Left lung (tissue), 10 donors: ENCODE measurements around the gene CAMSAP1. TPM values are rescaled to one million over a fixed set of nuclear protein-coding genes. Genes with fewer than 3 reads are reported as not detected.

ENCODE experiments used
- ATAC-seq: fragments of 200-7000 bp; cut with Tn5 transposase; one replicate; pipeline ENCODE4 v1.9.1; 2020; ENCODE audit warnings: moderate library complexity
- DNase-seq, 4 donors: peaks; one replicate each; pipeline ENCODE4 v3.0.0-alpha.2; 2013 to 2020
- H3K27ac ChIP-seq, 2 donors: fragments of 200-600 bp; sonication (generic) in 1 of 2; one replicate each; pipeline versions ENCODE4 v1.5.0 to v1.8.0; 2020 to 2021
- H3K27me3 ChIP-seq, 2 donors: fragments of 200-600 bp; sonication (generic) in 1 of 2; one replicate each; pipeline versions ENCODE4 v1.5.0 to v1.8.0; 2020 to 2021
- H3K36me3 ChIP-seq, 2 donors: fragments of 200-600 bp; sonication (generic) in 1 of 2; one replicate each; pipeline versions ENCODE4 v1.5.0 to v1.8.0; 2020 to 2021
- H3K4me1 ChIP-seq, 2 donors: fragments of 200-600 bp; one replicate each; pipeline ENCODE4 v1.8.0; 2021
- H3K4me3 ChIP-seq, 2 donors: fragments of 200-600 bp; sonication (generic) in 1 of 2; one replicate each; pipeline versions ENCODE4 v1.5.0 to v1.8.0; 2020 to 2021; ENCODE audit warnings: mild to moderate bottlenecking in 1 of 2
- H3K9me3 ChIP-seq, 2 donors: fragments of 200-600 bp; sonication (generic) in 1 of 2; one replicate each; pipeline versions ENCODE4 v1.5.0 to v1.8.0; 2020 to 2021
- intact Hi-C, 2 donors: fragments of 100-400 bp; cut with DNase I; formaldehyde crosslinking; loops; one replicate each; pipeline versions ENCODE4 v1.11.2 to v1.14.2; 2022
- polyA plus RNA-seq, 6 donors: library from polyadenylated mRNA; unstranded; fragments of 120-200 nt; gene quantifications; one replicate each; pipeline ENCODE4 v1.2.1, GENCODE V29; 2013; ENCODE audit not compliant: insufficient read length in 6 of 6
- total RNA-seq, 2 donors: library from RNA; stranded (reverse); fragmentation: NEBNext Ultra II Directional; extraction: Animal tissue kit (Norgen Biotek cat#: 25700); gene quantifications; one replicate each; pipeline ENCODE4 v1.2.1, GENCODE V29; 2021
- TF ChIP-seq, protein P1 (sequence below), 2 donors: fragments of 200-600 bp; sonication (generic) in 1 of 2; IDR thresholded peaks; one replicate each; pipeline versions ENCODE4 v1.5.0 to v1.8.0; 2021; ENCODE audit warnings: antibody characterized with exemption in 2 of 2
- donor health status: DM: no; HTN: yes; CAD: no.
- donor health status: DM: no; HTN: no; CAD: no.

The CAMSAP1 gene
- total and polyA plus RNA-seq, 8 donors = 20.4 to 27.0 (median 24.0) TPM

DNA sequence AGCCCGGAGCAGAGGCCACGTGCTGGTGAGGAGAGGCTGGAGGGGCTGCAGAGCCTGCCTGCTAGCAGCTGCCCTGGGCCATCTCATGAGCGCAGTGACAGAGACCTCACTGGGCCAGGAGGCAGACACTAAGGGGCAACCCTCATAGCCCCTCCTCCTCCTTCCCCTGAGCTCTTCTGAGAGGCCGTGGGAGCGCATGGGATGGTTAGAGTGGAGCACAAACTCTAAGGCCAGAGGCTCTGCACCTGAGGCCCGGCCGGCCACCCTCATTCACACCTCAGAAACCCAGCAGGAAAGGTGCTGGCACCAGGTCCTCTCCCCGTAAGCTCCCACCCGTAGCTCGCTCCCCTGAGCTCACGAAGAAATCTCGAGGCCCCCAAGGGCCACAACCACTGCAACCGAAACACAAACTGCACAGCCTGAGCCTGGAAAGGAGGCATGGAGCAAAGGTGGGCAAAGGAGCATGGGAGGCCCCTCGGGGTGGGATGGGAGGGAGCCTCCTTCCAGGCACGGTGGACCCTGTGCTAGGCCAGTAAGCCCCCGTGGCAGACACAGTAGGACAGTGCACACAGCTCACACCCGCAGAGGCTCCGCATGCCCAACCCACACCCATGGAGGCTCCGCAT lies 17.7 kb downstream of the CAMSAP1 start:
- intact Hi-C loops = no loop called here
- TF ChIP-seq, protein P1, sequence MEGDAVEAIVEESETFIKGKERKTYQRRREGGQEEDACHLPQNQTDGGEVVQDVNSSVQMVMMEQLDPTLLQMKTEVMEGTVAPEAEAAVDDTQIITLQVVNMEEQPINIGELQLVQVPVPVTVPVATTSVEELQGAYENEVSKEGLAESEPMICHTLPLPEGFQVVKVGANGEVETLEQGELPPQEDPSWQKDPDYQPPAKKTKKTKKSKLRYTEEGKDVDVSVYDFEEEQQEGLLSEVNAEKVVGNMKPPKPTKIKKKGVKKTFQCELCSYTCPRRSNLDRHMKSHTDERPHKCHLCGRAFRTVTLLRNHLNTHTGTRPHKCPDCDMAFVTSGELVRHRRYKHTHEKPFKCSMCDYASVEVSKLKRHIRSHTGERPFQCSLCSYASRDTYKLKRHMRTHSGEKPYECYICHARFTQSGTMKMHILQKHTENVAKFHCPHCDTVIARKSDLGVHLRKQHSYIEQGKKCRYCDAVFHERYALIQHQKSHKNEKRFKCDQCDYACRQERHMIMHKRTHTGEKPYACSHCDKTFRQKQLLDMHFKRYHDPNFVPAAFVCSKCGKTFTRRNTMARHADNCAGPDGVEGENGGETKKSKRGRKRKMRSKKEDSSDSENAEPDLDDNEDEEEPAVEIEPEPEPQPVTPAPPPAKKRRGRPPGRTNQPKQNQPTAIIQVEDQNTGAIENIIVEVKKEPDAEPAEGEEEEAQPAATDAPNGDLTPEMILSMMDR (IDR thresholded peaks at IDR 0.05) = no peak
- H3K4me1 ChIP-seq = peaks cover 12 to 61% of the 10 kb centered on the region in 2 donors
- DNase-seq (no peak), ATAC-seq (no peak)
- no peaks in the 10 kb centered on the region for H3K36me3 ChIP-seq
- H3K9me3 ChIP-seq = no peaks in the 10 kb centered on the region
- no peak overlapping the region for H3K4me3 ChIP-seq
- no peaks in the 10 kb centered on the region for H3K27me3 ChIP-seq
- H3K27ac ChIP-seq = no peak overlapping the region

DNA sequence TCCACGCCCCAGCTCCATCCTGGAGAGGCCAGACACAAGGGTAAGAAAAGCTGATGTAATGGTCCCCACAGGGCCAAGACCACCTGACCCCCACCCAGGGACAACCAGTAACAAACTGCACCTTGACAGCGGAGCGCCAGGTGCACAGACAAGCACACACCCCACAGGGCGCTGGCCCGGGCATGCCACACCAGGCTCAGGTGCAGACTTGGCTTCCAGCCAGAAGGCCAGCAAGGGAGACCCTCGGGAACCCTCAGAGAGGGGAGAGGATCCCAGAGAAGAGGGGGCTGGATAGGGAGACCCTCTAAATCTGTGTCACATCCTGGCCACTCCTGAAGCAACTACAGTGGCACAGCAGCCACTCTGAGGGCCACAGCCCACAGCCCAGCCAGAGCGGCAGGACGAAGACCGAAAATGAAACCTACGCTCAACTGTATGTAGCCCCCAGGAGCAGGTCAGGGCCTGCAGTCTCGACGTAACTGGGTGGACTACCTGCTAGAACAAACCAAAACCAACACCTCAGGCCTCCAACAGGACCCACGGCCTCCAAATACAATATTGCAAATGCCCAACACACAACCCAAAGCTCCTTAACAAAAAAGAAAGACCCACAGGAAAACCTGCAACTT lies 18.5 kb downstream of the CAMSAP1 start:
- TF ChIP-seq, protein P1 (IDR thresholded peaks at IDR 0.05) = no peak
- intact Hi-C loops = no loop called here
- H3K4me1 ChIP-seq = peaks cover 12 to 65% of the 10 kb centered on the region in 2 donors
- H3K9me3 ChIP-seq = no peaks in the 10 kb centered on the region
- H3K27ac ChIP-seq = no peak overlapping the region
- ATAC-seq (no peak), DNase-seq (no peak)
- no peaks in the 10 kb centered on the region for H3K27me3 ChIP-seq
- H3K36me3 ChIP-seq = no peaks in the 10 kb centered on the region
- H3K4me3 ChIP-seq = no peak overlapping the region

DNA sequence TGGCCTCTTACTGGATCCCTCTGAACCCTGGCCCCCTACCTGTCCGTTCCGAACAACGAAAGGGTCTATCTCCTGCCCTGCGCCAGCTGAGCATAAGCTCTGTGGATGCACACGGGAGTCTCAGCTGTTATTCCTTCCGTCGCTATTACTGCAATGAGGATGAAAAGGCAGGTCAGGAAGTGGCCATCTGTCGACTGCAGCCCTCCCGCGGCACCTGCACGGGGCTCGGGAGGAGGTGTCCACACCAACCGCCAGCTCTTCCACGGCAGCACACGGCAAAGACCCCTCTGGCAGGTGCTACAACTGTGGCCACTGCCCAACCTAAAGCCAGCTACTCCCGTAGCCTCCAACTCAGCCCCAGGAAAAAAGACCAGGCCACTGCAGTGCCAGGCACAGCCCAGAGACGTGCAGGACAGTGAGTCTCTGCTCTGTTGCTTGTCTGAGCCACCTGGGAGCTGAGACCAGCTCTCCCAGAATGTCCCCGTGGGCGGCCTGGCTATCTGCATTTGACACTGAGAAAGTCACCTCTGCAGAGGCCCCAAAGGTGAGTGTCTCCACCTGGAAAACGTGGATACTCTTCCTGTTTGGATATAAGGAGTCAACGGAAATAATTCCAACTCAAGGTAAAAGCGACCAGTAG lies 19.1 kb downstream of the CAMSAP1 start:
- H3K27ac ChIP-seq = peak overlapping the region in 1 of 2 donors; percentile 57
- no peaks in the 10 kb centered on the region for H3K27me3 ChIP-seq
- TF ChIP-seq, protein P1 (IDR thresholded peaks at IDR 0.05) = no peak
- H3K4me1 ChIP-seq = peaks cover 12 to 65% of the 10 kb centered on the region in 2 donors
- H3K9me3 ChIP-seq = no peaks in the 10 kb centered on the region
- no peak overlapping the region for H3K4me3 ChIP-seq
- no peaks in the 10 kb centered on the region for H3K36me3 ChIP-seq
- DNase-seq (no peak), ATAC-seq (no peak)
- intact Hi-C loops = no loop called here

DNA sequence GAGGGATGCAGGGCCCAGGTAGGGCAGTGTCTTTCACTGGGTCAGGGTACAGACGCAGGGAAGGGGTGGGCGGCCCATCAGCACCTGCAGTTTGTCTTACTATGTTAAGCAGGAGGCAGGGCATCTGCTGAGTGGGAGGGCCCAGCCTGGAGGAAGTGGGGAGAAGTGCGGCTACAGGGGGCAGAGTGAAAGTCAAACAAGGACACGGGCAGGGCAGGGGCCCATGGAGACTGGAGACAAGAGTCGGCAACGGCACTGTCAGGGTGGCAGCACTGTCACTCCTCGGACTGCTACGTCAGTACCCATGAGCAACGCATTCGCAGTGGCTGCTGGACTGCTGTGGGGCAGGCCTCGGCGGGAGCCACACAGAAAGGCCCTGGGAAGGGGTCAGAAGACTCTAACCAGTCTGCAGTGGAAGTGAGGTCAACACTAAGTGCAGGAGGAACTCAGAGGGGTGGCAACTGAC lies 19.7 kb downstream of the CAMSAP1 start:
- TF ChIP-seq, protein P1 (IDR thresholded peaks at IDR 0.05) = no peak
- H3K4me1 ChIP-seq = peaks cover 12 to 65% of the 10 kb centered on the region in 2 donors
- no peaks in the 10 kb centered on the region for H3K36me3 ChIP-seq
- H3K27me3 ChIP-seq = no peaks in the 10 kb centered on the region
- ATAC-seq = peak; percentile 27
- H3K9me3 ChIP-seq = no peaks in the 10 kb centered on the region
- intact Hi-C loops = no loop called here
- peak overlapping the region in 1 of 2 donors; percentile 57 for H3K27ac ChIP-seq
- no peak for DNase-seq
- no peak overlapping the region for H3K4me3 ChIP-seq

DNA sequence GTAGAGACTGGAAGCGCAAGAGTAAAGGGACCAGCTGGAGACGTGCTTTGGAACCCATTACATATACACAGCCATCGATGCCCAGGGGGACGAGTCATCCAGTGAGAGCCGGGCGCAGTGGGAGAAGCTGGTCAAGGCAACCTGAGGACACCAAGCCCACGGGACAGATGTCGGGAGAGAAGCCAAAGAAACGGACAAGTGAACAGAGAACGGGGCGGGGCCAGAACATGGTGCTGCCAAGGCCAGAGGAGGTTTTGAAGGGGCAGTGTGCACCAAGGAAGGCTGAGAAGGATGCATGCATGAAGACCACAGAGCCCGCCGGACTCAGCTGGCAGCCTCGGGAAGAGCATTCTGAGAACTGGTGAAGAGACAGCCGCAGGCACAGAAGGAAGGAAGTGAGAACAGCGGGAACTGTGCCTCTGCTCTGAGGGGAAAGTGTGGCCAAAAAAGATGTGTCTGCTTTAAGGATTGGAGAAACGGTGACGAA lies 20.3 kb downstream of the CAMSAP1 start:
- Histone ChIP-seq H3K36me3 (peaks cover 0 to 5% of the 10 kb centered on the region in 2 donors), H3K27ac (peak overlapping the region in 1 of 2 donors; percentile 57), H3K27me3 (no peaks in the 10 kb centered on the region), H3K4me3 (no peak overlapping the region), H3K9me3 (no peaks in the 10 kb centered on the region), H3K4me1 (peaks cover 12 to 65% of the 10 kb centered on the region in 2 donors)
- peak; percentile 41 for ATAC-seq
- TF ChIP-seq, protein P1 (IDR thresholded peaks at IDR 0.05) = no peak
- DNase-seq = no peak
- intact Hi-C loops = no loop called here
